Chondrocyte (in vitro differentiated cells): ENCODE measurements around the gene UROC1. TPM values are rescaled to one million over a fixed set of nuclear protein-coding genes. Genes with fewer than 3 reads are reported as not detected.

Source experiments
- DNase-seq: peaks from one replicate; pipeline ENCODE4 v3.0.0; 2021; ENCODE audit warnings: mixed read lengths, low spot score
- H3K27ac Mint-ChIP-seq: one replicate; pipeline ENCODE4 v1.8.0; 2021; ENCODE audit warnings: mild to moderate bottlenecking, moderate library complexity, mixed read lengths; ENCODE audit not compliant: unreplicated experiment
- H3K27me3 Mint-ChIP-seq: 2 replicates; pipeline ENCODE4 v1.8.0; 2021; ENCODE audit warnings: low read depth, mixed read lengths
- H3K36me3 Mint-ChIP-seq: 2 replicates; pipeline ENCODE4 v1.8.0; 2021; ENCODE audit warnings: low read depth, mixed read lengths
- H3K4me1 Mint-ChIP-seq: 2 replicates; pipeline ENCODE4 v1.8.0; 2021; ENCODE audit warnings: low read depth, mild to moderate bottlenecking, mixed read lengths
- H3K4me3 Mint-ChIP-seq: one replicate; pipeline ENCODE4 v1.8.0; 2021; ENCODE audit warnings: mild to moderate bottlenecking, moderate library complexity, mixed read lengths; ENCODE audit not compliant: unreplicated experiment
- H3K9me3 Mint-ChIP-seq: 2 replicates; pipeline ENCODE4 v1.8.0; 2021; ENCODE audit warnings: low read depth, mixed read lengths
- CTCF ChIP-seq: fragments of 200-600 bp; sonication (generic); IDR thresholded peaks from 2 replicates; pipeline ENCODE4 v1.5.0; 2021; ENCODE audit warnings: antibody characterized with exemption, mild to moderate bottlenecking, moderate library complexity
- total RNA-seq: library from RNA; stranded (reverse); gene quantifications from 3 replicates; pipeline ENCODE4 v1.2.1, GENCODE V29; 2021

Gene UROC1
- total RNA-seq, 1 donor from 2014 or later = not detected

- peaks cover 21% of the 10 kb centered on the region for H3K27me3 Mint-ChIP-seq
- no peak overlapping the region for H3K4me3 Mint-ChIP-seq
- H3K4me1 Mint-ChIP-seq = no peaks in the 10 kb centered on the region
- no peaks in the 10 kb centered on the region for H3K9me3 Mint-ChIP-seq
- TF ChIP-seq CTCF = no peak
- H3K27ac Mint-ChIP-seq = no peak overlapping the region
- no peaks in the 10 kb centered on the region for H3K36me3 Mint-ChIP-seq
- peak; percentile 81 for DNase-seq
These were observed 9.7 kb downstream of the UROC1 start for GRCh38 chr3:126507886-126508285.

GRCh38 chr3:126503701-126504100 lies 13.9 kb downstream of the UROC1 start:
- no peak for DNase-seq
- no peaks in the 10 kb centered on the region for H3K36me3 Mint-ChIP-seq
- no peaks in the 10 kb centered on the region for H3K4me1 Mint-ChIP-seq
- no peaks in the 10 kb centered on the region for H3K9me3 Mint-ChIP-seq
- H3K27ac Mint-ChIP-seq = no peak overlapping the region
- H3K27me3 Mint-ChIP-seq = peaks cover 20% of the 10 kb centered on the region
- H3K4me3 Mint-ChIP-seq = no peak overlapping the region
- TF ChIP-seq CTCF = no peak

- H3K27me3 Mint-ChIP-seq = peaks cover 20% of the 10 kb centered on the region
These were observed 14.9 kb downstream of the UROC1 start for GRCh38 chr3:126502656-126503055.

GRCh38 chr3:126501736-126502135 lies 15.8 kb downstream of the UROC1 start:
- no peaks in the 10 kb centered on the region for H3K4me1 Mint-ChIP-seq
- H3K4me3 Mint-ChIP-seq = no peak overlapping the region
- peaks cover 20% of the 10 kb centered on the region for H3K27me3 Mint-ChIP-seq
- TF ChIP-seq CTCF = no peak
- no peak overlapping the region for H3K27ac Mint-ChIP-seq
- no peak for DNase-seq
- H3K9me3 Mint-ChIP-seq = no peaks in the 10 kb centered on the region
- H3K36me3 Mint-ChIP-seq = no peaks in the 10 kb centered on the region

More at GRCh38 chr3:126502656-126503055, 14.9 kb downstream of the UROC1 start:
- H3K4me3 Mint-ChIP-seq = no peak overlapping the region
- H3K27ac Mint-ChIP-seq = no peak overlapping the region
- TF ChIP-seq CTCF = no peak
- no peaks in the 10 kb centered on the region for H3K4me1 Mint-ChIP-seq
- H3K9me3 Mint-ChIP-seq = no peaks in the 10 kb centered on the region
- no peak for DNase-seq
- no peaks in the 10 kb centered on the region for H3K36me3 Mint-ChIP-seq

- Mint-ChIP-seq H3K36me3 (no peaks in the 10 kb centered on the region), H3K27ac (no peak overlapping the region), H3K4me1 (no peaks in the 10 kb centered on the region), H3K4me3 (no peak overlapping the region), H3K27me3 (peaks cover 17% of the 10 kb centered on the region), H3K9me3 (no peaks in the 10 kb centered on the region)
- TF ChIP-seq CTCF = no peak
- no peak for DNase-seq
These were observed 16.5 kb downstream of the UROC1 start for GRCh38 chr3:126501054-126501453.
